GM23248 (cell line): ENCODE measurements around the gene MGST2. TPM values are rescaled to one million over a fixed set of nuclear protein-coding genes. Genes with fewer than 3 reads are reported as not detected.

Source experiments
- DNase-seq: peaks from one replicate; pipeline ENCODE4 v3.0.0-alpha.2; 2015
- H2AFZ ChIP-seq: fragments of 200-600 bp; sonication (generic); 2 replicates; pipeline ENCODE4 v1.6.1; 2016; ENCODE audit warnings: antibody characterized with exemption
- H3F3A ChIP-seq: fragments of 200-600 bp; sonication (generic); 2 replicates; pipeline ENCODE4 v1.6.1; 2016; ENCODE audit warnings: mild to moderate bottlenecking, antibody characterized with exemption, mixed run types; ENCODE audit not compliant: insufficient read depth
- H3K27ac ChIP-seq: fragments of 200-600 bp; sonication (generic); 2 replicates; pipeline ENCODE4 v1.5.1; 2016; ENCODE audit warnings: mild to moderate bottlenecking
- H3K27me3 ChIP-seq: fragments of 200-600 bp; sonication (generic); replicated peaks from 2 replicates; pipeline ENCODE4 v1.6.1; 2016; ENCODE audit warnings: mild to moderate bottlenecking; ENCODE audit not compliant: insufficient read depth
- H3K36me3 ChIP-seq: fragments of 200-600 bp; sonication (generic); 2 replicates; pipeline ENCODE4 v1.6.1; 2016; ENCODE audit warnings: low read depth, mild to moderate bottlenecking
- H3K4me1 ChIP-seq: fragments of 200-600 bp; sonication (generic); 2 replicates; pipeline ENCODE4 v1.6.1; 2016; ENCODE audit warnings: mild to moderate bottlenecking; ENCODE audit not compliant: insufficient read depth
- H3K4me2 ChIP-seq: fragments of 200-600 bp; sonication (generic); one replicate; pipeline ENCODE4 v1.6.1; 2016; ENCODE audit warnings: mild to moderate bottlenecking; ENCODE audit not compliant: unreplicated experiment
- H3K4me3 ChIP-seq: fragments of 200-600 bp; sonication (generic); 2 replicates; pipeline ENCODE4 v1.5.1; 2016; ENCODE audit warnings: mild to moderate bottlenecking
- H3K79me2 ChIP-seq: fragments of 200-600 bp; sonication (generic); 2 replicates; pipeline ENCODE4 v1.6.1; 2016; ENCODE audit warnings: mild to moderate bottlenecking; ENCODE audit not compliant: insufficient read depth
- H3K9ac ChIP-seq: fragments of 200-600 bp; sonication (generic); 2 replicates; pipeline ENCODE4 v1.6.1; 2016; ENCODE audit warnings: mild to moderate bottlenecking
- H3K9me2 ChIP-seq: fragments of 200-600 bp; sonication (generic); 2 replicates; pipeline ENCODE4 v1.6.1; 2016; ENCODE audit warnings: mixed run types, mild to moderate bottlenecking, moderate library complexity; ENCODE audit not compliant: insufficient read depth
- H3K9me3 ChIP-seq: fragments of 200-600 bp; sonication (generic); one replicate; pipeline ENCODE4 v1.6.1; 2017; ENCODE audit warnings: low read depth
- H4K20me1 ChIP-seq: fragments of 200-600 bp; sonication (generic); 2 replicates; pipeline ENCODE4 v1.6.0; 2016; ENCODE audit not compliant: insufficient read depth
- EZH2 ChIP-seq: fragments of 200-600 bp; sonication (generic); IDR thresholded peaks from 2 replicates; pipeline ENCODE4 v1.6.1; 2018; ENCODE audit warnings: antibody characterized with exemption, mild to moderate bottlenecking; ENCODE audit not compliant: insufficient read depth, poor library complexity, severe bottlenecking
- EZH2phosphoT487 ChIP-seq: fragments of 200-600 bp; sonication (generic); IDR thresholded peaks from 2 replicates; pipeline ENCODE4 v1.6.1; 2018; ENCODE audit warnings: antibody characterized with exemption, moderate library complexity, mild to moderate bottlenecking, low read depth; ENCODE audit not compliant: insufficient read depth
- WGBS, 2 experiments: methylation state at CpG; one replicate each; pipeline ENCODE4 v1.1.6; 2015 to 2017; ENCODE audit warnings: low lambda C conversion rate in 2 of 2, low coverage in 1 of 2; ENCODE audit errors: missing lambda C conversion rate in 2 of 2; 5-methylcytosine and 5-hydroxymethylcytosine counted together
- in situ Hi-C: fragments of 300-500 bp; cut with MboI; formaldehyde crosslinking; loops from 2 replicates; pipeline ENCODE4 v1.15.0; 2020
- polyA plus RNA-seq: library from polyadenylated mRNA; unstranded; fragments of >200 nt; fragmentation: Nextera tagmentation; extraction: Ambion mirVana; gene quantifications from 2 replicates; pipeline ENCODE4 v1.2.1, GENCODE V29; 2016
- total RNA-seq: library from RNA; depleted of rRNA; stranded (reverse); fragments of >200 nt; shearing (Covaris generic); gene quantifications from 2 replicates; pipeline ENCODE4 v1.2.3, GENCODE V29; 2014

Gene MGST2
- total and polyA plus RNA-seq, 2 experiments from 2014 or later = 7.5 to 17.9 TPM

- H3K9me2 ChIP-seq = no peaks in the 10 kb centered on the region
- H3F3A ChIP-seq = no peaks in the 10 kb centered on the region
- H4K20me1 ChIP-seq = no peaks in the 10 kb centered on the region
- H2AFZ ChIP-seq = no peak overlapping the region
- H3K27ac ChIP-seq = no peak overlapping the region
- no peaks in the 10 kb centered on the region for H3K36me3 ChIP-seq
- H3K4me2 ChIP-seq = no peak overlapping the region
- peaks cover 10% of the 10 kb centered on the region; the same call in 1 of the 2 replicates for H3K4me1 ChIP-seq
- no peaks in the 10 kb centered on the region for H3K9me3 ChIP-seq
- no peak overlapping the region for H3K4me3 ChIP-seq
- no peak for DNase-seq
- TF ChIP-seq EZH2phosphoT487 (no peak), EZH2 (no peak)
- H3K9ac ChIP-seq = no peak overlapping the region
- H3K27me3 ChIP-seq = no peaks in the 10 kb centered on the region
- WGBS, 2 experiments = 97 to 99% methylated on average over 3 of the region's 3 CpGs
- H3K79me2 ChIP-seq = no peaks in the 10 kb centered on the region
- in situ Hi-C loops = no loop called here
These were observed 21.4 kb downstream of the MGST2 start for GRCh38 chr4:139686988-139687387.

DNA sequence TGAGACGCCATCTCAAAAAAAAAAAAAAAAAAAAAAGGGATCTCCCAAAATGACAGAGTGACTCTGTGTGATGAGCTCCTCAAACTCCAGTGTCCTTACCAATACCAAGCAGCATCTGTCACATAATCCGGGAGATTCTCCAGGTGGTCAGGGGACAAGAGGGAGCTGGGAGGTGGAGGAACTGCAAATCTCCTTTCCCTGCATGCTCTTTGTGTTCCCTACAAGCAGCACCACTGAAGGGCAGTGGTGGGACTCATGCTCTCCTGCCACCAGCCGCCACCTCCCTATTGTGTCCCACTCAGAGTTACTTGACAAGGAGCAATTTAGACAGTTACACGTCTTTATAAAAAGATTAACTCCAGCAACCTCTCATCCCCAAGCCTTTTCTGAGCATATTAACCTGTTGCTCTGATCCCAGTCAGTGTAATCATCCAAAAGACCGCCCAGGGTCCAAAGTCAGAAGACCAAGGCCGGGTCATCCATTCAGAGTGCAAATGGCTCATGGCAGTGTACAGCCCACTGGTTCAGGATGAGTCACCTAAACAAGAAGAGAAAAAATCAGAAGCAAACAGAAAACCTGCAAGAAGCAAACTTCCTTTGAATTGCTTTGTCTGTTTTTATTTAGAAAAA lies 23.6 kb downstream of the MGST2 start:
- in situ Hi-C loops = no loop called here
- H3K36me3 ChIP-seq = no peaks in the 10 kb centered on the region
- H3K27ac ChIP-seq = no peak overlapping the region
- H3K27me3 ChIP-seq = no peaks in the 10 kb centered on the region
- H3K9me2 ChIP-seq = no peaks in the 10 kb centered on the region
- H3F3A ChIP-seq = no peaks in the 10 kb centered on the region
- H3K4me3 ChIP-seq = no peak overlapping the region
- 83 to 85% methylated on average over 6 of the region's 6 CpGs for WGBS, 2 experiments
- peak; percentile 18 for DNase-seq
- no peaks in the 10 kb centered on the region for H3K9me3 ChIP-seq
- H3K79me2 ChIP-seq = no peaks in the 10 kb centered on the region
- H4K20me1 ChIP-seq = no peaks in the 10 kb centered on the region
- H3K4me2 ChIP-seq = no peak overlapping the region
- no peaks in the 10 kb centered on the region for H3K4me1 ChIP-seq
- no peak overlapping the region for H2AFZ ChIP-seq
- H3K9ac ChIP-seq = no peak overlapping the region
- no peak for TF ChIP-seq EZH2phosphoT487
- TF ChIP-seq EZH2 = no peak

DNA sequence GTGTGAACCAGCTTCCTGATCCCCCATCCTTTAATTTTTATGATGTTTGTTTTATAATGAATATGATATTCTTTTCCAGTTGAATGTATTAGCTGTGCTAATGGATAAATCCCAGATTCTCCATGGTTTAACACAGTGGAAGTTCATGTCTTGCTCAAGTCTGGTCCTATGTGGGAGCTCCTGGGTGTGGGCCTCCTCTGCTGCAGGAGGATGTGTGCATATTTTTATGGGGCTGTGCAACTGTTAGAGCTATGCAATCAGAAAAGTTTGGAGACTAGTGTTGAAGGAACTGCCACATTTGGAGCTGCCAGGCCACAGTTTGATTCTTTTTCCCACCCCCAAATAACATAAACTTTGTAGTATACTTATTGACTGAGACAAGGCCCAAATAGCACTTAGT lies 24.8 kb downstream of the MGST2 start:
- no peaks in the 10 kb centered on the region for H3K36me3 ChIP-seq
- no peak overlapping the region for H3K4me3 ChIP-seq
- no peak overlapping the region for H3K27ac ChIP-seq
- H3K4me1 ChIP-seq = no peaks in the 10 kb centered on the region
- H3K4me2 ChIP-seq = no peak overlapping the region
- H3K9me2 ChIP-seq = no peaks in the 10 kb centered on the region
- no peaks in the 10 kb centered on the region for H3K79me2 ChIP-seq
- no peak overlapping the region for H2AFZ ChIP-seq
- no peak for TF ChIP-seq EZH2
- TF ChIP-seq EZH2phosphoT487 = no peak
- in situ Hi-C loops = no loop called here
- H3K9ac ChIP-seq = no peak overlapping the region
- no peaks in the 10 kb centered on the region for H3F3A ChIP-seq
- no peaks in the 10 kb centered on the region for H3K9me3 ChIP-seq
- no peaks in the 10 kb centered on the region for H4K20me1 ChIP-seq
- no peaks in the 10 kb centered on the region for H3K27me3 ChIP-seq
- DNase-seq = no peak

DNA sequence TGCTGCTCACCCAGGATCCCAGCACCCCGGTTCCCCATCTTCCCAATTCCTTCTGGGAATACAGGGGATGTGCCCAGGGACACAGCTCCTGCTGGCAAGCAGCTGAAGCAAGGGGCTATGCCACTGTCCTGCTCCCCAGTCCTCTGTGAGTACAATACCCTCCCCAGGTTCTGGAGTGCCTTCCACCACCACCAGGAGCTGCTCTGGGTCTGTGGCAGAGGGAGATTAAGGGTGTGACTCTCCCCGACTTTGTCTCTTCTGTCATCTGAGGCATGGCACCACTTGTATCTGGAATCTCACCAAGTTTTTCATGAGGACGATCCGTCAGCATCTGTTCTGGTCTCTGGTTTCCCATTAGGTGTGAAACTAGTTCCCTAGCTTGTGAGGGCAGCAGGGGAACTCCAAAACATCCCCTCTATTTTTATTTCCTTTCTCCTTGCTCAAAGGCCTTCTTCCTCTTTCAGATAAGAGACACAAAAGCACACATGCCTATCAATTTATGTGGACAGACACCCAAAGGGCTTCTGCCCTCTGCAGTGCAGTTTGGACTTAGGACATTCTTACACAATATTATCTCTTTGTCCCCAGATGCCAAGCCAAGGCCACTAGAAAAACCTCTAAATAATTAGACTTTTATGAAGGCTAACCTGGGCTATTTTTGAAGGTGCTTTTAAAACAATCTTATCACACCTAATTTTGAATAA lies 26.8 kb downstream of the MGST2 start:
- no peak for DNase-seq
- H3F3A ChIP-seq = no peaks in the 10 kb centered on the region
- H3K36me3 ChIP-seq = no peaks in the 10 kb centered on the region
- no peak overlapping the region for H3K27ac ChIP-seq
- H3K4me3 ChIP-seq = no peak overlapping the region
- H3K79me2 ChIP-seq = no peaks in the 10 kb centered on the region
- no peak overlapping the region for H2AFZ ChIP-seq
- no peaks in the 10 kb centered on the region for H4K20me1 ChIP-seq
- no peaks in the 10 kb centered on the region for H3K9me2 ChIP-seq
- TF ChIP-seq EZH2 (no peak), EZH2phosphoT487 (no peak)
- no peaks in the 10 kb centered on the region for H3K4me1 ChIP-seq
- WGBS, 2 experiments = 44 to 51% methylated on average over 4 of the region's 4 CpGs
- no peaks in the 10 kb centered on the region for H3K27me3 ChIP-seq
- in situ Hi-C loops = no loop called here
- no peaks in the 10 kb centered on the region for H3K9me3 ChIP-seq
- H3K9ac ChIP-seq = no peak overlapping the region
- H3K4me2 ChIP-seq = no peak overlapping the region
